BJ (cell line): ENCODE results near the gene SEL1L3. TPM values are rescaled to one million over a fixed set of nuclear protein-coding genes. Genes with fewer than 3 reads are reported as not detected.

ENCODE experiments used
- CTCF ChIA-PET: fragments of 350-600 bp; formaldehyde crosslinking; extraction: SDS; loops from one replicate; lab custom pipeline; 2021; ENCODE audit warnings: antibody characterized with exemption, inconsistent platforms; lab: Yijun Ruan, JAX
- POLR2A ChIA-PET: fragments of 300-600 bp; sonication (Branson Sonifier 250); formaldehyde crosslinking; extraction: SDS; loops from one replicate; lab custom pipeline; 2021; ENCODE audit warnings: antibody characterized with exemption; lab: Charles Lee
- DNase-seq: peaks from one replicate; pipeline ENCODE4 v3.0.0-alpha.2; 2011; ENCODE audit warnings: low read depth
- H3K27me3 ChIP-seq: 2 replicates; pipeline ENCODE4 v1.6.0; 2011; ENCODE audit warnings: low read length; ENCODE audit not compliant: control insufficient read depth, insufficient read depth
- H3K36me3 ChIP-seq: 2 replicates; pipeline ENCODE4 v1.5.1; 2011; ENCODE audit warnings: low read length; ENCODE audit not compliant: control insufficient read depth, insufficient read depth
- H3K4me3 ChIP-seq: 2 replicates; pipeline ENCODE4 v1.5.1; 2011; ENCODE audit warnings: low read depth, mild to moderate bottlenecking, control low read depth, low read length
- CTCF ChIP-seq: IDR thresholded peaks from 2 replicates; pipeline ENCODE4 v1.5.1; 2011; ENCODE audit warnings: low read depth, mild to moderate bottlenecking, control low read depth, inconsistent platforms, low read length, moderate library complexity; ENCODE audit not compliant: insufficient read depth
- polyA plus RNA-seq: library from polyadenylated mRNA; depleted of rRNA; stranded (reverse); fragments of >200 nt; gene quantifications from 2 replicates; pipeline ENCODE4 v1.2.3, GENCODE V29; 2011

Gene SEL1L3
- polyA plus RNA-seq, 1 experiment = 13.0 TPM

DNA sequence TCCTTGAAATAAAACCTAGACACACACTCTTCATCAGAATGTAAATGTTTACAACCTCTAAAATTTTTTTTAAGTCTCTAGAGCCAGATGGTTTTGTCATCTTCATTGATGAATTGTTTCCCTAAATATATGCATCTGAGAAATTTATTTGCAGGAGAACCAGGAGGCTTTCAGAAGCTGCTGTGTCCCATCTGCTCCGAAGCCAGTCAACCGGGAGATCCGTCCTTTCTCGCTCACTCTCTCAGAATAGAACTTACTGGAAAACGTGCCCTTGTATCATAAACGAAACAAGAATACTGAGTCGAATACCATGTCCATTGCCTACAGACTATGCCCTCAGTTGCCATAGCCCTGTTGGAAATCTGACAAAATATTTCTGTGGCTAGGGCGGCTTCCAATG is 103.7 kb downstream of the SEL1L3 start:
- Histone ChIP-seq H3K36me3 (no peaks in the 10 kb centered on the region), H3K27me3 (no peaks in the 10 kb centered on the region), H3K4me3 (no peak overlapping the region)
- no peak for DNase-seq
- POLR2A ChIA-PET = no interaction called here
- no peak for TF ChIP-seq CTCF
- CTCF ChIA-PET = interaction anchor here (0.6 to 1.0 kb wide), 2 partner anchors 9 to 327 kb away, joined by 3 to 4 read pairs; no protein-coding TSS in a partner anchor

DNA sequence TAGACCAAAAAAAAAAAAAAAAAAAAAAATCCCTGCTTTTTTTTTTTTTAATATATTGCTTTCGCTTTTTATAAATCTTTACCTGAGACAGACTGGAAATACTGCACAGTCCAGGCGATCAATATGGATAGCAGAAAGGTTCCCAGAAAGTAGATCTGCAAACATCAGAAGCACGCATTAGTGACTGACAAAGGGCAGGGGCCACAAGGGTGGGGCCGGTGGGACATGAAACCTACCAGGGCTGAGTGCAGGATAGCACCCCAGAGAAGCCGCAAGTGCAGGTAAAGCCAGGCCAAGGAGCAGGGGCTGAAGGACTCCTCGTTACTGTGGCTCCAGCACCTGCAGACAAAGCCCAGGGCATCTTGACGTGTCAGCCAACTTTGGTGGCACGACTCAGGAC is 105.3 kb downstream of the SEL1L3 start:
- no peak for TF ChIP-seq CTCF
- no peak for DNase-seq
- ChIA-PET CTCF (no interaction called here), POLR2A (no interaction called here)
- Histone ChIP-seq H3K27me3 (no peaks in the 10 kb centered on the region), H3K4me3 (no peak overlapping the region), H3K36me3 (no peaks in the 10 kb centered on the region)

- POLR2A ChIA-PET = no interaction called here
- DNase-seq = no peak
- CTCF ChIA-PET = interaction anchor here (0.6 to 3.0 kb wide), 3 partner anchors 11 to 316 kb away, joined by 7 to 19 read pairs (median 11); no protein-coding TSS in a partner anchor
- TF ChIP-seq CTCF = no peak
- Histone ChIP-seq H3K36me3 (no peaks in the 10 kb centered on the region), H3K27me3 (no peaks in the 10 kb centered on the region), H3K4me3 (no peak overlapping the region)
These were observed 106.3 kb downstream of the SEL1L3 start for GRCh38 chr4:25756503-25756902.

GRCh38 chr4:25755911-25756310 is 106.9 kb downstream of the SEL1L3 start:
- TF ChIP-seq CTCF = no peak
- ChIA-PET CTCF (interaction anchor here (1.9 to 3.0 kb wide), 2 partner anchors 11 to 315 kb away, joined by 11 to 19 read pairs; no protein-coding TSS in a partner anchor), POLR2A (no interaction called here)
- no peak for DNase-seq
- H3K4me3 ChIP-seq = no peak overlapping the region
- H3K36me3 ChIP-seq = no peaks in the 10 kb centered on the region
- H3K27me3 ChIP-seq = no peaks in the 10 kb centered on the region

GRCh38 chr4:25753239-25753638 is 109.5 kb downstream of the SEL1L3 start:
- Histone ChIP-seq H3K36me3 (no peaks in the 10 kb centered on the region), H3K4me3 (no peak overlapping the region), H3K27me3 (no peaks in the 10 kb centered on the region)
- no peak for TF ChIP-seq CTCF
- ChIA-PET CTCF (interaction anchor here (1.4 to 2.2 kb wide), 4 partner anchors 9 to 312 kb away, joined by 3 to 12 read pairs (median 7); no protein-coding TSS in a partner anchor), POLR2A (no interaction called here)
- DNase-seq = no peak
